Stimulated activated CD4-positive, alpha-beta T cell treated with anti-CD3 and anti-CD28 coated beads, Interleukin-2, amount 100 ng/mL, for 4 hours (primary cell): ENCODE results near the gene MRPL36.
A peak's percentile ranks its signal among the peaks of the same experiment; 100 is the strongest.
"Not testable (repeated sequence)": the region's sequence is repeated elsewhere in the genome, so short reads cannot be mapped to it uniquely, and the experiment has no call there.

Experiments
- DNase-seq: peaks from one replicate; pipeline ENCODE4 v3.0.0-alpha.2; 2020; ENCODE audit warnings: low read depth

MRPL36 gene

DNA sequence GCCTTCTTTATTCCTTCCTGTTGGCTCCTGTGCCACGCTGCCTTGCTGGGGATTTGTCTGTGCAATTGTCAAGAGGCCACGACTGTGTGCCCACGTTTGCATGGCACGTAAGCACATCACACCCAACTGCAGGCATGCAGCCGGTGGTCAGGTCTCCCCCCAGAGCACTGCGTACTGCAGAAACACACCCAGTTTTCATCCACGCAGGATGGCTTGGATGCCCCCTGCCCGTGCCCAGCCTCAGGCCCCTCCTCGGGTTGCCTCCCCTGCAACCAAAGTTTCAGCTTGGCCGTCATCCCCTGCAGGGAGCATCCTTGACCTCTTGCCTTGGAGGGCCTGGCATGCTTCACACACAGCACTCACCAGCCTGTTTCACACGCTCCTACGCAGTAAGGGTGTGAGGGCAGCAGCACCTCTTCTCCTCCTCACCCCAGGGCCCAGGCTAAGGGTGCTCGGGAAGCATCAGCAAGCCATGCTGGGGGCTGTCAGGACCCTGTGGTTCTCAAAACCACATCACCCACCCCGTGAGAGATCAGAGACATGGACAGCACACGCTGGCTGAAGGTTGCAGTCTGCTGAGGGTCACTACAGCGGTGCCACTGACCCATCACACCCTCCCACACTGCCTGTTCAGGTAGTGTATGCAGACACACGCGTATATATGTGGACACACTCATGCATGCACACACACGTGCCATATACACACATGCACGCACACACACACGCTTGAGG lies 3.1 kb downstream of the MRPL36 start:
- DNase-seq, result no peak

DNA sequence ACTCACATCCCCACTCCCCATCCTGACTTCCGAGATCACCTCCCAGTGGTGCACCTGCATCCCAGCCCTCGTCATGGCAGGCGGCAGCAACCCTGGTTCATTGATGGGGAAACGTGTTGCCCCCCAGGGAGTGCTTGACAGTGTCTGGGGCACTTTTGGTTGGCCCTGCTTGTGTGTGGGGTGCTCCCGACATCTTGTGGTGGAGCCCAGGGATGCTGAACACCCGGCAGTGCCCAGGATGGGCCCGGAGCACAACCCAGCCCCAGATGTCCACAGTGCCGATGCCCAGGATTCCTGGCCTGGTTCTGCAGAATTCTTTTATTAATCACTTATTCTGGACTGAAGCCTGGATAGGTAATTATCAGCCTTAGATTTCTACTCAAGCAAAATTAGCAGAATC lies 3.7 kb downstream of the MRPL36 start:
- DNase-seq, result no peak

DNA sequence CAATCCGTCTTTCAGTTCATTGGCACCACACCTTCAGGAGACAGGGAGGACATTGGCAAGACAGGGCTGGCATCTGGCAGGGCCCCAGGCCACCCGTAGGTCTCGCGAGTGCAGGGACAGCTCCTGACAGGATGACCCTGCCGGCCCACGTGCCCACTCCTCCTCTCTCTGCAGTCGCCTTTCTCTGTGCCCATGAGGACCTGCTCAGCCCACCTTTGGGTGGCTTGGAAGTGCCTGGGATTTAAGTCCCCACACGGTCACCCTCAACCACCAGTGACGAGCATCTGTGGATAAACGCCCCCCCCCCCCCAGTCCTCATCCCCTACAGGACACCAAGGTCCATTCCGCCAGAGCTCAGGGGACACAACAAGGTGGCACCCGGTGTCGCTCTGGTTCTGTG lies 4.1 kb downstream of the MRPL36 start:
- no peak for DNase-seq

DNA sequence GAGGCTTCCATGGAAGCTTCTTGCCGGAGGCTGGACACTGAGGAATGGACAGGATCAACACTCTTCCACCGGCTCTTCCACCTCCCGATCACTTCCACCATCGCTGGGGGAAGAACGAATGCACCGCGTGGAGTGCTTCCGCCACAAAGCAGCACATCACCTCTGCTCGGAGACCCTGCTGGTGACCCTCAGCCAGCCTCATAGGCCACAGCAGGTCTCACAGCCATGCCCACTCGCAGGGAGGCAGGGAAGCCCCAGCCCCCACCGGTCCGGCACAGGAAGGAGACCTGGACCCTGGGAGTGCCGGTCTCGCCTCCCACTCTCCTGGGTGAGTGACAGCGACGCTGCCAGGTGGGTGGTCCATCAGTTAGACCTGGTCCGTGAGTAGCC lies 4.7 kb downstream of the MRPL36 start:
- no peak for DNase-seq

DNA sequence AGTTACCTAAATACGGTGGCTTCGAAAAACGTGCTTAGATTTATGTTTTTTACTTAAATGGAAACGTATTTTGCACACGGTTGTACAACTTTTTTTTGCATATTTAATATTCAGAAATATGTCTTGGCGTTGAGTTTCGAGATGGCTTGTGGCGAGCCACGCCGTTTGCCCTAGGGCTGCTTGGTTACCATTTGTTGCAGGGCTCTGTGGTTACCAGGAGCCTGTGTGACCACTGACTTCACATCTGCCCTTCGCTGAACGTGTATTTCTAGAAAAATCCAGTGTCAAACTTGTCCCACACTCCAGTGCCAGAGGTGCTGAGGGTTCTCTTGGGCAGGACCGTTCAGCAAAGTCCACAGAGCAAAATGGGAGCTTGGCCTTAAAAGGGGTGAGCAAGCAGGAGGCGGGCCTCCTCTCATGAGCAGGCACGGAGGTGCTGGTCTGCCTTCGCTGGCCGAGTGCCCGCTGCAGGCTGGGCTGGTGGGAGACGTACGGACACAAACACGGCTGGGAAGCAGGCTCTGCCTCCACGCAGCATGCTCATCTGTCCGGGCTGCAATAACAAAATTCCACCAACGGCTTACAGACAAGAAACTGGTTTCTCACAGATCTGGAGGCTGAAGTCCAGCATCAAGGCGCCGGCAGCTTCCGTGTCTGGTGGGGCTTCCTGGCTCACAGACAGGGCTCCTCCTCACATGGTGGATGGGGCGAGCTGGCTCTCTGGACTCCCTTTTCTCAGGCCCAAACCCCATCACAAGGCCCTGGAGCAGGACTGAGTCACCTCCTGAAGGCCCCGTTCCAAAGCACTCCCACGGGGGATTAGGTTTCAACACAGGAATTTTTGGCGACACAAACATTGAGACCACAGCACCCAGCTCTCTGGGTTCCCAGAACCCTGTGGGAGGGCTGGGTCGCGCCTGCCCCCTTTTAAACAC lies 5.4 kb downstream of the MRPL36 start:
- DNase-seq, result no peak

DNA sequence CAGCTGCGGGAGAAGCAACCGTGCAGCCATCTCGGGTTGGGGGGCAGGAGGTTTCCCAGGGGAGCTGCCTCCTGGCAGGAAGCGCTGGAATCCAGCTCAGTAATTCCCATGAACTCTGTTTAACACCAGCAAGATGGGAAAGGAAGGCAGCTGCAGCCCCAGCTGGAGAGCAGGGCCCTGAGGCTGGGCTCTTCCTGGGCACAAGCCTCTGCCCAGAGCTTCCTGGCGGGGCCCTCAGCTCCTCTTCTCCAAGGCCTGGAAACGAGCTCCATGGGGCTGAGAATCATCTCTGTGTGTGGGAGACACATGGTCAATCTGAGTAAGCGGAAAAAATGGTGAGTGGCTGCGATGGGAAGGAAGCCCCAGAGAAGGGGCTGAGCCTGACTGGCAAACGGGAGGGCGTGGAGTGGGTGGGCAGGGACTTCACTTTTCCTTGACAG lies 6.3 kb downstream of the MRPL36 start:
- DNase-seq, result peak; percentile 14

DNA sequence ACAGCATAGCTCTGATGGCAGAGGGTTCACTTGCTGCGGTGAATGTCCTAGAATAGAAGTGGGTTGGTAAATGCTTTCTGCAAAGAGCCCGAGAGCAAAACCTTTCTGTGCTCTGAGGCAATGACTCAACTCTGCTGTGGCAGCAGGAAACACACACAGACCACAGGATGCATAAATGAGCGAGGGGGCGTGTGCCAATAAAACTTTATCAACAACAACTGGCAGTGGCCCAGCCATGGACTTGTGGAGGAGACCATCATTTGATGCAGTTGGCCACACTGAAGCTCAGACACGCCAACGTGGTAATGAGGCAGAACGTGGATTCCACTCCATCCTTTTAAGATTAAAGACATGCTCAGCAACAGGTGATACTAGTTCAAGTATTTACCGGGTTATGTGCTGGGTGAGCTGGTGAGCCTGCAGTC lies 6.8 kb downstream of the MRPL36 start:
- peak; percentile 66 for DNase-seq

DNA sequence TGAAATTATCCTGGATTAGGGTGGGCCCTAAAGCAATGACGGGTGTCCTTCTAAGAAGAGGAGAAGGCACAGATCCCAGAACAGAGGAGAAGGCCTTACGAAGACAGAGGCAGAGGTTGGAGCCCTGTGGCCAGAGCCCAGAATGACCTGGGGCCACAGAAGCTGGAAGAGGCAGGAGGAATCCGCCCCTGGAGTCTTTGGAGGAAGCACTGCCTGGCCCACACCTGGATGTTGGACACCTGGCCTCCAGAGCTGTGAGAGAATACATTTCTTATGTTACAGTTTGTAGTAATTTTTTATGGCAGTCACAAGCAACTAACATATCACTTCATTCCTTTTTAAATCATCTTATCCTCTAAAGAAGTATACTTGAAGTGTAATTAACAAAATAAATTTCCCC lies 8.5 kb downstream of the MRPL36 start:
- DNase-seq, result no peak

DNA sequence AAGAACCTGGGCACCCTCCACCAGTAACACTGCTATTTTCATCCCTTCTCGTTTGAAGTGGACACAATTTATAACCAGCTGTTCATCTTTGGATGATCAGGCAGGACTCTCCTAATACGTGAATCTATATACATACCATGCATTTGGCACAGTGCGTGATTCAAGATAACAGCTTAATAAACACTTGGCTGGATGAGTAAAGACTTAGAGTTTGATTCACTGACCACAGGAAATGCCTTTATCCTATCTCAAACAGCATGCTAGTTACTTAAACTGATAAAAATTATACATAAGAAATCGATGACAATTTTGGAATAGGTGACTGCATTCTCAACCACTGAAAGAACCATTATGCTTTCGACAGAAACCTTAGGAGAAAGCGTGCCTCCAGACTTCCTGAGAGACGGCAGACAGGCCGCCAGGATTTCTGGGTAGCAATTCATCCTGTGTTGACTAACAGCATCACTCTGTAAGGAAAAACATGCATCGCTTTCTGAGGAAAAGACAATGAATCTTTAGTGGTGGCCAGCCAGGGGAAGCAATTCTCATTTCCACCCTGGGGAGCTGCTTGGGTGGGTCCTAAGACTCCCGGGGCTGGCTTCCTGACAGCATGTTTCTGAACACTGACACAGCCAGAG lies 9.7 kb downstream of the MRPL36 start:
- no peak for DNase-seq

DNA sequence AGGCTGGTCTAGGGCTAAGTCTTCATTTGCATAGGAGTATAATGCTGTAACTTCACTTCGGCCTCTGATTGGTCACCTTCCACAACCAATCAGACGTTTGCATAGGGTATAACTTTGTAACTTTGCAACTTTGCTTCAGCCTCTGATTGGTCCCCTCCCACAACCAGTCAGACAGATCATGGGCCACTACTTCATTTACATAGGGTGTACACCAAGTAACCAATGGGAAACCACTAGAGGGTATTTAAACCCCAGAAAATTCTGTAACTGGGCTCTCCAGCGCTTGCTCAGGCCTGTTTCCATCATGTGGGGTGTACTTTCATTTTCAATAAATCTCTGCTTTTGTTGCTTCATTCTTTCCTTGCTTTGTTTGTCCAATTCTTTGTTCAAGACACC lies 10.2 kb downstream of the MRPL36 start:
- not testable (repeated sequence) for DNase-seq

DNA sequence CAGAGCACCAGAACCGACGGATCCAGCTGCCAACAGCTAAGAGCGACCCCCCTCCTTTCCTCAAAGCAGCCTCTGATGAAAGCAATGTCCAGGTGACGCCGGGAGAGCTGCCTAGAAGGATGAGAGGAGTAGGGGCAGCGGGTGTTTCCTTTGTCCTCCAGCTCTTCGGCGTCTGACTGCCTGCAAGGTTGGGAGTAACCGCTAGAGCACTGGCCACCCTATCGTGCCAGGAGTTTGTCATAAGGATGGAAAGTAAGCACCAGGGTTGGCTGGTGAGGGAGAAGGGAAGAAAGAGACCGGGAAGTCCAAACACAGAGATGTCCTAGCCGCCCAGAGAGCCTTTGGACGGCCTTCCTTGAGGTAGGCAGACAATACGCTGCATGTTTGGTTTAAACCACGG lies 10.8 kb downstream of the MRPL36 start:
- no peak for DNase-seq

DNA sequence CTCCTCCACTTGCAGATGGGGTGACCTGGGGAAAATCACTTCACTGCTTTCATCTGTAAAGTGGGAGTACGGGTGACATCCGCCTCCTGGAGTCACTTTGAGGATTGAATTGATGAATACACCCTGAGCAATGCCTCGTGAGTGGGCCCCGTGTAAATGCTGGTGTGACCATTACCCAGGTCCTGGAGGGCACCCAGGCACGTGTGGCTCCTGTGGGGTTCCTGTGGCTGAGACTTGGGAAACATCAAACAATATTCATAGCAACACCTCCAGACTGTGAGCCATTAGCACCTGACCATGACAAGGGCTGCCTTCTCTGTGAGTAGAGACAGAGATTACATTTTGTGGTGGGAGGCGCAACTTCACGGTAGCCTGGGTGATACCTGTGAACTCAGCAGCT lies 11.4 kb downstream of the MRPL36 start:
- no peak for DNase-seq

DNA sequence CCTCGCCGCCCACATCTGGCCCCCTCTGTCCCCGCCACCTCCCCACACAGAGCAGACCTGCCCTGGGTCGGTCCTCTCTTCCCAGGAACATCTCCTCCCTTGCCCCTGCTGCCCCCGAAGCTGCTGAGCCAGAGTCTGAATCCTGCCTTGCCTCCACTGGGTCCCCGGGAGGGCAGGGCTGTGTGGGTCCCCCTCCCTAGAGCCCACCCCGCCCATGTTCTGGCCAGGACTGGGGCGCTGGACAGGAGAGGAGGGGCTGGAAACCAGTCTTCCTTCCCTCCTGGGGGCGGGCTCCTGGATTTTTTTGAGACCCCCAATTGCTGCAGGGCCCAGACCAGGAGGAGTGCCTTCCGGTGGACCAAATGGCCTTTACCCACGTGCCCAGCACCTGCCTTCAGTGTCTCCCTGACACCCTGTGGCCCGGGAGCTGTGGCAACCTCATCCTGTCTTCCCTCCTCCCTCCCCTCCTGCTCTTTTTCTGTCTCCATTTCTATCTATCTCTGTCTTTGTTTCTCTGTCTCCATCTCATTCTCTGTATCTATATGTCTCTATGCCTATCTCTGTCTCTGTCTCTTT lies 12.1 kb downstream of the MRPL36 start:
- DNase-seq, result no peak

DNA sequence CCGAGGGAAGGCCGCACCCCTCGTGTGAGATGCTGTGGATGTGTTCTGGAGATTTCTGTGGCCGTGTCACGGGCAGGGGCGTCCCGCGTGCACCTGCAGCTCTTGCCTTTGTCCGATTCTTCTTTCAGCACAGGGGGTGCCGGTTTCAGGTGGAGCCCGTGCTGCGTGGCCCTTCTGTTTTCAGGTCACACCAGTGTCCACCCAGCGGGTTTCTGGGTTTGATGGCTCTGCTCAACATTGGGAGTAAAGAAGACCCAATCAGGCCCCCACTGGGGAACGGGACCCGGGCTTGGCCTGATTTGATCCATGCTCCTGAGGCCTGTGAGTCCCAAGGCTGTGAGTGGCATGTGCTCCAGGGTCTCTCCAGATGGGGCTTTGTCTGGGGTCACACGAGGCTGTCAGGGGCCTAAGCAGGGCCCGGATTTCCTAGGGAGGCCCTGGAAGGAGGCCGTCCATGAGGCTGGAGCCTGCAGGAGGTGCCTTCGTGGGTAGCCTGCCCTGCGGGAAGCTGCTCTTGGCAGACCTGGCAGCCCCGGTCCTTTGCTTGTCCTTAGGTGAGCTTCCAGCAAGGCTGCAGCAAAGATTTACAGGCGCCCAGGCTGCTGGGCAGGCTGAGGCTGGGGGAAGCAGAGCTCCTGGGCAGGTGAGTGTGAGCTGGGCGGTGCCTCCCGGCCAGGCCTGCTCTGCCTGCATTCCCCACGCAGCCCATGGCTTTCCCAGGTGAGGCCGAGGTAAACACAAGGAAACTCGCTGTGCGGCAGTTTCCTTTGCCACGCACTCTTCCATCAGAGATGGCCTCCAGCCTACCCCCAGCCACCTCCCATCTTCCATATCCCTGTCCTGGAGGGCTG lies 12.8 kb downstream of the MRPL36 start:
- no peak for DNase-seq

DNA sequence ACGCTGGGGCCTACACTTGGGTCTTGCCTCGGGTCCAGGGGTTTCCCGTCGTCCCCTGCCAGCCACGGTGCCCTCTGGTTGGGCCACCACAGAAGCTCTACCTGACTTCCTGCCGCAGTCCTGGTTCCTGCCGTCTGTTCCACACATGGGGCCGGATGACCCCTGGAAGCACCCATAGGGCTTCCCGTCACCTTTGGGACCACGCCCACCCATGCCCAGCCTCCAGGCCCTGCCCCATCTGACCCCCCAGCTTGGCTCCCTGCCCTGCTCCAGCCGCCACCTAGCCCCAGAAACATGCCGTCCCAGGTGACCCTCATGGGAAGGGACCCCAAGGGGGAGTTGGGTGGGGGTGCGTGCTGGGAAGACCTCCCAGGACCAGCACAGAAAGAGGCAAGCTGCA lies 13.7 kb downstream of the MRPL36 start:
- DNase-seq, result no peak

DNA sequence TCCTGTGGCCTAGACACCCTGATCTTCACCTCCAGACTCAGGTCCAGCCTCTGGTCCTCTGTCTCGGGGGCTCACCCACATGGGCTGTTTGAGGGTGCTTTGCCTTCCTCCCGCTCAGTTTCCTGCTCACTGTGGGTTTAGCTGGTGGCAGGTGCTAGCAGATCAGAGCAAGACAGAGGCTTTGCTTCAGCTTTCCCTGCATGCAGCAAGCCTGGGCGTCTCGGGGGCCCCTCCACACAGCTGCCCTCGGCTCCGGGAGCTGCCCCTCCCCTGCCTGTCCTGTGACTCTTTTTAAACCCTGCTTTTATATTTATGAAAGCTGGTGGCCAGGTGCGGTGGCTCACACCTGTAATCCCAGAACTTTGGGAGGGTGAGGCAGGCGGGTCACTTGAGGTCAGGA lies 14.6 kb downstream of the MRPL36 start:
- no peak for DNase-seq

DNA sequence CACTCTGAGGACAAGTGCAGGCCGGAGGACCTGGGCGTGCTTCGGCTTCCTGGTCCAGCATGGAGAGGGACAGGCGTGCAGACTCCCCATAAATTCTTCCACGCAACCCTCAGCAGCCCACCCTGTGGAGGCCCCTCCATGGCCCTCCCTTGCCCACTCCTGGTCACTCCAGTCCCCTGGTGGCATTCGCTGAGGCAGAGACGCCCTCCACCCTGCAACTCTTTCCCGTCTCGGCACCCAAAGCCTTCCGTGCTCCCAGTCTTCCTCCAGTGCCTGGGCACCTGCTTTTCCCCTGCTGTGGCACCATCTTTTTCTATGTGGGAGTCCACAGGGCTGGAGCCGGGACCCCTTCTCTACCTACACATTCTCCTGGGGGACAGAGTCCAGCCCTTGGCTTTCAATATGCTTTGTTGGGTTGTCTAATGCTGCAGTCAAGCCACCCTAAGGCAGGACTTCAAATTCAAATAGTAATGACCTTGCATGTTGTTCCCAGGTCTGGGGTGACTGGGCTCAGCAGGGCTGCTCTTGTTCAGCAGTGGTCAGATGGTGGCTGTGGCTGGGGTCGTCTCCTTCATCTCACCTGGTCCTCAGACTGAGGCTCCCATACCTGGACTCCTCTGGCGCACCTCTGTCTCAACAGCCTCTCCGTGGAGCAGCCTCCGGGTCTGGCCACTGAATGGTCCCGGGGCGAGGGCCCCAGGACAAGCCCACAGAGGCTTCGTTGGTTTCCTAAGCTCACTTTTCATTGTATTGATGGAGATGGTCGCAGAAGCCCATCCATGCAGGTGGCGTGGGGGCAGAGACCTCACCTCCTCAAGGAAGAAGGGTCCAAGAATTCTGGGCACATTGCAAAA lies 15.2 kb downstream of the MRPL36 start:
- DNase-seq, result no peak

DNA sequence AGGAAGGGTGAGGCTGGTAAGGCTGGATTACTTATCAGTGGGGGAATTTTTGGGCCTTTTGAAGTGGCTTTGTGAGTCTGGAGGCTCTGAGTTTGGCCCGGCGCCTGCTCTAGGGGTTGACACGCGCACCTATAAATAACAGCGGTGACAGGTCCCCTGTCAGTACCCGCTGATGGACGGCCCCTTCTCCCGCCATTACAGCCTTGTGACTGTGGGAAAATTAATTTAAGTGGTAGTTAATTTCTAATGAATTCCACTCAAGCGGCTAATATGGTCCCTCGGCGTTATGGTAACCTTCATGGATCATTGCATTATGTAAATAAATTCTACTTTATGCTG lies 16.5 kb downstream of the MRPL36 start:
- no peak for DNase-seq

DNA sequence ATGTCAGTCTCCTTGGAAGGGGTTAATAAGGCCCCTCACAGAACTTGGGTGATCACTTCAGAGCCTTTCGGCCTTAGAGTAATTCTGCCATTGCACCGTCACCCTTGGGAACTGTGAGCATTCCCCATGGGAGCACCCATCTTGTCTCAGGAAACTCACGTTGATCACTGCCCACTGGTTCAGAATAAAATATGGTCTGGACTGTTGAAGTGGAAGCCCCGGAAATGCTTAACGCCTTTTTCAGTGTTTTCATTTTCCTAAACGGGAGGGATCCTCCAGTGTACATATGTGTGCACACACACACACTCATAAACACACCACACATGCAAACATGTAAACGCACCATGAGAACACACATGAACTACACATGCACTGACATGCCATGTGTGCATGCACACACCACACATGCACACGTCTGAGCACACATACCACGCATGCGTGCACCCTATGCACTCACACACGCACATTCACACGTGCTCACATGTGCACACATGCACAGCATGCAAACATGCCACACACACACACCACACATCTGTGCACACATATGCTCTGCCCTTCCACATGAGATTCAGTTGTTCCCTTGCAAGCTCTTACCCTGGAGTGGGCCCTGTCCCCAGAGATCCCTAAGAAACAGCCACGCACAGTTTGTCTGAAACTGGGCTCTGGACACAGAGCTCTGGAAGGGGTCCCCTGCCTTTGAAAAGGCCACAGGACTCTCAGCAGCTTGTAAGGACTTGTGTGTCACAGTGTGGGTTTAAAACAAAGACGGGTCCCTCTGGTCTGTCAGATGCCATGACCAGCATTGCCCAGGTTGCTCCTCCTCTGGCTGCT lies 17.0 kb downstream of the MRPL36 start:
- DNase-seq, result no peak
